ENCODE data around the gene ZNRD2.

GRCh38 chr11:65604258-65604657, 34.0 kb downstream of the ZNRD2 start:
- TF ChIP-seq CTCF (IDR thresholded peaks at IDR 0.05; ENCODE audit: low read depth, low read length), result no peak
- TF ChIP-seq POLR2A (IDR thresholded peaks at IDR 0.05; ENCODE audit: extremely low read depth, insufficient read length), result no peak

All from NB4 (cell line).